ENCODE measurements around the gene RPS27L. TPM values are rescaled to one million over a fixed set of nuclear protein-coding genes. Genes with fewer than 3 reads are reported as not detected.

Gene RPS27L
- total and polyA plus RNA-seq, 2 experiments from 2014 or later: 134 to 528 TPM

DNA sequence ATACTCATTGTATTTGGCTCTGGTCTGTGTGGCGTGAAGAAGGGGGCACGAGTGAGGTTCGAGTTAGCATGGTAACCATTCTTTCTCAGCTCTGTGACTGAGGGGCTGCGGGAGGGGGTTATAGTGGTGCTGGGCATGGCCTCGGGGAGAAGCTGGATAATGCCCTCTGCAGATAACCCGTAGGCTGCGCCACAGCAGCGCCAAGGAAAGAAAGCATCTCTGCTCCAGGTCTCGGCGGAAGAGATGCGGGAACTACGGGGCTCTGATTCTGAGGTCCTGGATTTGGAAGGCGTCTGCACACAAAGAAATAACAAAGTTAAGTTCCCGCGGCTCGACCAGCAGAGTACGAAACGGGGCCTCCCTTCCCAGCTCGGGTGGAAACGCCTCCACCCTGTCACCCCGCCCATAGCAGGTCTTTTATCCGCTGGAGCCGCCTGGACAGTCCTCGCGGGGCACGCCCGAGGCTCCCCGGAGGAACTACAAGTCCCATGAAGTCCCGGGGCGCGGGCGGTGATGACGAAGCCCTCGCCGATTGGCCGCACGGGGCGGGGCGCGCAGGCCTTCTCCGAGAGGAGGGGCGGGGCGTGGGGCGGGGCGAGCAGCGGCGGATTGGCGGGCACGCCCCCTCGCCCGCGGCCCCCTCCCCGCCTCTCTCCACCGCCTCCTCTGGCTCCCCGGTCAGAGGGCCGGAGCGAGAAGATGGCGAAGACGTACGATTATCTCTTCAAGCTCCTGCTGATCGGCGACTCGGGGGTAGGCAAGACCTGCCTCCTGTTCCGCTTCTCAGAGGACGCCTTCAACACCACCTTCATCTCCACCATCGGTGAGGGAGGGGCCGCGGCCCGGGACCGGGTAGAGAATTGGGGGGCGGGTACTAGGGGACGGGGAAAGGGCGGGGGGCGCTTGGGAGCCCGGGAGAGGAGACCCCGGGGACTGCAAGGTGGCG lies 31.9 kb upstream of the RPS27L start, which contains the start of gene RAB8B:
RAB8B (plus strand) TSS at position 681 of the 946 bp plus-strand sequence; CDS start at position 700, 19 bp downstream.
- no peaks in the 10 kb centered on the region for H3K36me3 ChIP-seq (replicated peaks; ENCODE audit: insufficient read depth, low read depth)
- peaks cover 45% of the 10 kb centered on the region for H3K79me2 ChIP-seq
- peak within 1 kb of the TSS; percentile 91 for H3K4me2 ChIP-seq
- H3K27me3 ChIP-seq: no peaks in the 10 kb centered on the region
- TF ChIP-seq EZH2 (IDR thresholded peaks at IDR 0.05; ENCODE audit: borderline replicate concordance): no peak
- no peak for TF ChIP-seq EZH2phosphoT487 (IDR thresholded peaks at IDR 0.05; ENCODE audit: low read depth, severe bottlenecking, unreplicated experiment)
- TF ChIP-seq, protein P1, sequence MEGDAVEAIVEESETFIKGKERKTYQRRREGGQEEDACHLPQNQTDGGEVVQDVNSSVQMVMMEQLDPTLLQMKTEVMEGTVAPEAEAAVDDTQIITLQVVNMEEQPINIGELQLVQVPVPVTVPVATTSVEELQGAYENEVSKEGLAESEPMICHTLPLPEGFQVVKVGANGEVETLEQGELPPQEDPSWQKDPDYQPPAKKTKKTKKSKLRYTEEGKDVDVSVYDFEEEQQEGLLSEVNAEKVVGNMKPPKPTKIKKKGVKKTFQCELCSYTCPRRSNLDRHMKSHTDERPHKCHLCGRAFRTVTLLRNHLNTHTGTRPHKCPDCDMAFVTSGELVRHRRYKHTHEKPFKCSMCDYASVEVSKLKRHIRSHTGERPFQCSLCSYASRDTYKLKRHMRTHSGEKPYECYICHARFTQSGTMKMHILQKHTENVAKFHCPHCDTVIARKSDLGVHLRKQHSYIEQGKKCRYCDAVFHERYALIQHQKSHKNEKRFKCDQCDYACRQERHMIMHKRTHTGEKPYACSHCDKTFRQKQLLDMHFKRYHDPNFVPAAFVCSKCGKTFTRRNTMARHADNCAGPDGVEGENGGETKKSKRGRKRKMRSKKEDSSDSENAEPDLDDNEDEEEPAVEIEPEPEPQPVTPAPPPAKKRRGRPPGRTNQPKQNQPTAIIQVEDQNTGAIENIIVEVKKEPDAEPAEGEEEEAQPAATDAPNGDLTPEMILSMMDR (IDR thresholded peaks at IDR 0.05; ENCODE audit: poor library complexity): no peak
- H3K4me1 ChIP-seq (ENCODE audit: insufficient read depth): peaks cover 5% of the 10 kb centered on the region
- no peaks in the 10 kb centered on the region for H3K9me2 ChIP-seq (replicated peaks; ENCODE audit: insufficient read depth)
- H3K9me3 ChIP-seq (ENCODE audit: low read depth): no peaks in the 10 kb centered on the region
- H3K4me3 ChIP-seq: peak within 1 kb of the TSS; percentile 83
- H4K20me1 ChIP-seq (ENCODE audit: insufficient read depth, poor library complexity, severe bottlenecking): no peaks in the 10 kb centered on the region
- peak within 1 kb of the TSS; percentile 98 for H2AFZ ChIP-seq
- WGBS (ENCODE audit: low lambda C conversion rate, missing lambda C conversion rate): 2% methylated on average over 27 of the region's 77 CpGs
- peak; percentile 99 for DNase-seq (ENCODE audit: low spot score)
- peak within 1 kb of the TSS; percentile 86 for H3K27ac ChIP-seq

DNA sequence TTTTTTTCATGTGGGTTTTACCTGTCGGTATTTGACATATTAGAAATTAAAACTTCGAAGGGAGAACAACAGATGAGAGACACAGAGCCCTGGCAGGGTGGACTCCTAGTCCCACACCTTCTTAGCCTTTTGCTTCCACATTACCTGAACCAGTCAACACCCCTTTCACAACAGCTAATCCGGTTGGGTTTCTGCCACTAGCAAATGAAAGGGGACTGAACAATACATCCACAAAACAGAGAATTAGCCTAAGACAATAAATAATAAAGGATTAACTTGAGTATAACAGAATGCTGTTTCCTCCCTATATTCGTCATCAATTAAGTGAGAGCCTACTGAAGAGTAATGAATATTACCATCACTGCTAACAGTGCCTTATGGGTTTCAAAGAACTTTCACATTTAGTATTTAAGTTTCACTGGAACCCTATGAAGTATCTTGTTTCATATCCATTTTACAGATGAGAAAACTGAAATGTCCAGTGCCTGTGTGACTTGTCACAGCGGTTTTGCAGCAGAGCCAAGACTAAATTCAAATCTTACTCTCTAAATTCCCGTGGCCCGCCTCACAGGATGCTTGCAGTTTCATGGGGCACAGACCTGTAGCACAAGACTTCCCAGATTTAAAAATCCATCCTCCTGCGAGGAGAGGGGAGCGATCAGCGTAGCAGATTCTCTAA lies 31.1 kb upstream of the RPS27L start:
- DNase-seq (ENCODE audit: low spot score): no peak
- peak overlapping the region; percentile 88 for H2AFZ ChIP-seq
- H3K36me3 ChIP-seq (replicated peaks; ENCODE audit: insufficient read depth, low read depth): no peaks in the 10 kb centered on the region
- no peaks in the 10 kb centered on the region for H3K4me1 ChIP-seq (ENCODE audit: insufficient read depth)
- H3K27me3 ChIP-seq: no peaks in the 10 kb centered on the region
- 44% methylated on average over 10 of the region's 10 CpGs for WGBS (ENCODE audit: low lambda C conversion rate, missing lambda C conversion rate)
- TF ChIP-seq, protein P1 (IDR thresholded peaks at IDR 0.05; ENCODE audit: poor library complexity): no peak
- TF ChIP-seq EZH2 (IDR thresholded peaks at IDR 0.05; ENCODE audit: borderline replicate concordance): no peak
- peak overlapping the region; percentile 88 for H3K4me2 ChIP-seq
- no peaks in the 10 kb centered on the region for H3K9me2 ChIP-seq (replicated peaks; ENCODE audit: insufficient read depth)
- peaks cover 37% of the 10 kb centered on the region for H3K79me2 ChIP-seq
- H3K4me3 ChIP-seq: peak overlapping the region; percentile 29
- no peaks in the 10 kb centered on the region for H3K9me3 ChIP-seq (ENCODE audit: low read depth)
- no peaks in the 10 kb centered on the region for H4K20me1 ChIP-seq (ENCODE audit: insufficient read depth, poor library complexity, severe bottlenecking)
- peak overlapping the region; percentile 64 for H3K27ac ChIP-seq

DNA sequence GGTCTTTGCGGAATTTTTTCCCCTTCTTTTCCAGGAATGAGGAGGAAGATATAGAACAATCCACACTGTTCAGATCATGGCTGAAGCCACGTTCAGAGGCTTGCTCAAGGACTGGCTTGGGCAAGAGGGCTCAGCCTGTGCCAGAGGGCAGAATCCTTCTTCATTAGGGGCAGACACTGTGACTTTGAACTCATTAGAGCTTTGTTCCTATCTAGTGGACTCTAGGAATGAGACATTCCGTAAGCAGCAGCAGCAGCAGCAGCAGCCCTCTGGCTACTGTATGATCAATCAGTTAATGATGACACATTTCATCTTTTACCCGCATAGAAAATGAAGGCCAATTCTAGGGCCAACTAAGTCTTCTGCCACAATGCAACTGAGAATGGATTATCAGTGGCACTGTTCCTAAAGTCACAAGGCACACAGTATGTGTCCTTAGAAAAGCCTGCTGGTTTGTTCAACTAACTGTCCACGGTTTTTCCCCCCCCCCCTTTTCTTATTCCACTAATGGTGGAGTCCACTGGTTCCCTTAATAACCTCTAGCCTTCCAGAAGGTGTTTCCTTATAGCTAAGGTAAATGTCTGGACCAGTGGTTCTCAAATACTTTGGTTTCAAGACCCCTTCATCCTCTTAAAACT lies 30.4 kb upstream of the RPS27L start:
- Histone ChIP-seq H3K27ac (no peak overlapping the region), H3K36me3 (replicated peaks; ENCODE audit: insufficient read depth, low read depth) (no peaks in the 10 kb centered on the region), H3K79me2 (peaks cover 30% of the 10 kb centered on the region), H3K9me3 (ENCODE audit: low read depth) (no peaks in the 10 kb centered on the region), H3K9me2 (replicated peaks; ENCODE audit: insufficient read depth) (no peaks in the 10 kb centered on the region), H3K4me2 (no peak overlapping the region), H2AFZ (no peak overlapping the region), H3K4me3 (no peak overlapping the region), H3K4me1 (ENCODE audit: insufficient read depth) (no peaks in the 10 kb centered on the region), H3K27me3 (no peaks in the 10 kb centered on the region), H4K20me1 (ENCODE audit: insufficient read depth, poor library complexity, severe bottlenecking) (no peaks in the 10 kb centered on the region)
- TF ChIP-seq EZH2phosphoT487 (IDR thresholded peaks at IDR 0.05; ENCODE audit: low read depth, severe bottlenecking, unreplicated experiment): no peak
- TF ChIP-seq, protein P1 (IDR thresholded peaks at IDR 0.05; ENCODE audit: poor library complexity): no peak
- TF ChIP-seq EZH2 (IDR thresholded peaks at IDR 0.05; ENCODE audit: borderline replicate concordance): no peak
- 83% methylated on average over 5 of the region's 5 CpGs for WGBS (ENCODE audit: low lambda C conversion rate, missing lambda C conversion rate)
- no peak for DNase-seq (ENCODE audit: low spot score)
